ENCODE results near the gene SLC22A3.

- TF ChIP-seq ZNF274 (IDR thresholded peaks at IDR 0.05; ENCODE audit: low read depth, low read length), result no peak
- TF ChIP-seq YY1 (IDR thresholded peaks at IDR 0.05; ENCODE audit: insufficient read depth, insufficient read length), result no peak
Measured at GRCh38 chr6:160328447-160328846, 19.7 kb upstream of the SLC22A3 start.
